LoVo (cell line): ENCODE measurements around the gene PER2.

Experiments
- DNase-seq: peaks from one replicate; pipeline ENCODE4 v3.0.0-alpha.2; 2016; ENCODE audit warnings: low spot score

PER2 gene

GRCh38 chr2:238267884-238268680 is 20.3 kb downstream of the PER2 start:
- no peak for DNase-seq

GRCh38 chr2:238267341-238267710 is 21.1 kb downstream of the PER2 start:
- DNase-seq: no peak

GRCh38 chr2:238265605-238266004 is 22.8 kb downstream of the PER2 start:
- DNase-seq: no peak

GRCh38 chr2:238264072-238264460 is 24.3 kb downstream of the PER2 start:
- DNase-seq: no peak

DNA sequence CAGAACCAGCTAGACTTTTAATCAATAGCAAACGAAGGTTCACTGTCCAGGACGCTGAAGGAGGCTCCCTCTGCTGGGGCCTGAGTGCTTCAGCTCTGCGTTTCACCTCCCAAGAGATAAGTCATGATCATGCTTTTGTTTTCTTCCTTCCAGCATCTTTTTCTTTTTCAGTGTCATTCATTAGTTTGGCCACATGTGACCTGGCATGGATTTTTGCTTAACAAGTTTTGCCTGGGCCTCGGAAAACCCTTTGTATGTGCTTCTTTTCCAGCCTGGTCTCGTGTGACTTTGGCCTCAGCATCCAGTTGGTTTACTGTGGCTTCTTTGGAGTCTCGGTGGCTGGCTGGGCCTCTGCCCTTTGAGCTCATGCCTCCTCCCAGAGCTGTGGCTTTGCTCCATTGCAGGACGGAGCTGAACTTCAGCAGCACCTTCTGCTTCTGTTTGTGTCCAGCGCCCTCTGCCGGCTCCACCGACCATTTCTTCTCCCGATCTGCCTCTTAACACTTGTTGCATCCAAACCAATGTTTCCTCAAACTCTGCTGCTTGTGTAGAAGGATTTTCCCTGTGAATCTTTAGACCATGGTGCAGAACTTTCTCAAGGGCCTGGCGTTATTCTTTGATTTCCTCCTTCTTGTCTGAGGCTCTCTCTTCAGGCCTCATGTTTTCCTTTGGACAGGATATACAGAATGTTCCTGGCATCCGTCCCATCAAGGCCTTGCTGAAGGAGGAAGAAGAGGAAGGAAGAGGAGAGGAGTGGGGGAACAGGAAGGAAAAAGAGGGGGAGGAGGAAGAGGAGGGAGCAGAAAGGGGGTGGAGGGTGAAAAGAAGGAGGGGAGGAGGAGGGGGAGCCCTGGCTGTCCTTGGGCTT is 25.0 kb downstream of the PER2 start:
- no peak for DNase-seq

DNA sequence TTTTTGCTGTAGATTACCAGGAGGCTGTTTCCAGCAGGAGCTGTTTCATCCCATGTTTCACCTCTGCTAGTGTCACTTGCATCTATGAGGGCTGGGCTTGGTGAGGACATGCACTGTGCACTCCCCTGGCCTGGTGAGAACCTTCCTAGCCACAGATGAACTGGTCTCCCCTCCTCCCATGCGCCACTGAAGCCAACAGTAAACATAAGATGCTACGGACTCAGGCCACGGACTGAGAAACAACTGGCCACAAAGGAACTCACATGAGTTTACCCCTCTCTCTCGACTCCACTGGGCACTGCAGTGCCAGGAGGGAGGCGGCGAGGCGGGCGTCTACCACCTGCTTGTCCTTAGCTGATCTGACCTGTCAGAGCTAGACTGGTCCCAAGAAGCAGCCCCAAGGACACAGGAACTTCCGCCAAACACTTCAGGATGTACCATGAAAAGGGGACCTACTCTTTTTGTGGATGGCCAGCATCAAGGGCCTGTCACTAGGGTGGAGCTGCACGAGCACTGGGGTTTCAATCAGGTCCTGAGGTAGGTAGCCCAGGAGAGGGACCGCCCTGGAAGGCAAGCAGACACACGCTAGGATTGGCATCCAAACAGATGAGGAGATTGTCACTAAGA is 25.8 kb downstream of the PER2 start:
- no peak for DNase-seq

DNA sequence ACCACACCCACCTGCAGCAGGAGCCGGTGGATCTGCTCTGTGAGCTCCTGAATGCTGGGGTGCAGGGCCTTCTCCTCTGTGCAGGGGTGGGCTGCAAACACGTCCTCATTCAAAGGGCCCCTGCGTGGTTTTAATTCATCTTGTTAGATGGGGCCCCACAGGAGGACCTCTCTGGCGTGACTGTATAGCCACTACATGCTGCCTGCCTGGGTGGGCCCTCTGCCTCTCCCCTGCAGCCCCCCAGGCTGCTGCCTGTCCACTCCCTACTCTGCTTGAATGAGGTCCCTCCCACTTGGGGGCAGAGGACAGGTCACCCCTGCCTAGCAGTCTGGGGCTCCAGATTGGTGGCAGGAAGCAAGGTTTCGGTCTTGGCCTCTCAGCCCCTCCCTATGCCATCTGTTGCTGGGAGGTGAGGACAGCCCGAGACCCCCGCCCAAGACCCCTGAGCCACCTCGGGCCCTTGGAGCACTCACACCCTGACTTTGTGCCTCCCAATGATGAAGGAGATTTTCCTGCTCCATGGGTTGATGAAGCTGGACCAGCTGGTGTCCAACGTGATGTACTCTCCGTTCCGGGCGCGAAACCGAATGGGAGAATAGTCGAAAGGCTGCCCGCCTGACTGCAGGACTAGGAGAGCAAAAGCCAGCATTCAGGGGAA is 26.6 kb downstream of the PER2 start:
- no peak for DNase-seq

- no peak for DNase-seq
Observed at GRCh38 chr2:238260883-238261282, 27.5 kb downstream of the PER2 start.

DNA sequence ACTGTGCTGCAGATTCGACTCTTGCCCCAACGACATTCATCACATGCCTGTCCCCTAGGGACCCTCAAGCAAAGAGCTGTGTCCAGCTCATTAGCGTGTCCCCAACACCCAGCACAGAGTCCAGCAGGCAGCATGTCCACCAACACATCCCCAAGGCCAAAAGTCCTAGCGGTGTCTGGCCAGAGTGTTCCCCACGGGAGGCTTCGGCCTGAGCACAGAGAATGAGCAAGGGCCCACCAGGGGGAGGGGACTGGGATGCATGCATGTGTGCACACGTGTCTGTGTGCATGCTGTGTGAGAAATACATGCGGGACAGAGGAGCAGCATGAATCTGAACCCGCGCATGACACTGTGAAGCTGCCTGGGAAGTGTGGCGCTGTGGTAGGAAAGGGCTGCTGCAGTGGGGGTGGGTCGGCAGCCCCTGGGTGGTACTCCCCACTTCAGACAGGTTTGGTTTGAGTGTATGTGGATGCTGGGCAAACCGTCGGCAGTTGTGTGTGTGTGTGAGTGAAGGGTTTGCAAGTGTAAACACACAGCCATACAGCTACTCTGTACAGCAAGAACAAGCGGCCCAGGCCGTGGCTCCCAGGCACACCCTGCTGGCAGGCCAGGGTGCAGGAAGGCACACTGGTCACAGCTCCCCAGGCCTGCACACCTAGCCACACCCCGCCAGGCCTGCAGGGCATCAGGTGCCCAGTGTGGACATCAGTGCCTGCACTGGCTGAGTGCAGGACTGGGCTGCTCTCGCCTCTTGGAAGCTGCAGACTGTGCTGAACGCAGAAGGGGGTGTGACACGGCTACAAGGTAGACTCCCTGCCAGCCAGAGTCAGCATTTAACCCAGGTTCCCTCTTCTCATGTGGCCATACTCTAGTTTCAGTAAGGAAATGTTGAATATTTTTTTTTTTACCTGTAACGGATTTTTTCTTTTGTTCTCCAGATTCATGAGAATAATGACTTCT is 29.1 kb downstream of the PER2 start:
- DNase-seq: no peak

DNA sequence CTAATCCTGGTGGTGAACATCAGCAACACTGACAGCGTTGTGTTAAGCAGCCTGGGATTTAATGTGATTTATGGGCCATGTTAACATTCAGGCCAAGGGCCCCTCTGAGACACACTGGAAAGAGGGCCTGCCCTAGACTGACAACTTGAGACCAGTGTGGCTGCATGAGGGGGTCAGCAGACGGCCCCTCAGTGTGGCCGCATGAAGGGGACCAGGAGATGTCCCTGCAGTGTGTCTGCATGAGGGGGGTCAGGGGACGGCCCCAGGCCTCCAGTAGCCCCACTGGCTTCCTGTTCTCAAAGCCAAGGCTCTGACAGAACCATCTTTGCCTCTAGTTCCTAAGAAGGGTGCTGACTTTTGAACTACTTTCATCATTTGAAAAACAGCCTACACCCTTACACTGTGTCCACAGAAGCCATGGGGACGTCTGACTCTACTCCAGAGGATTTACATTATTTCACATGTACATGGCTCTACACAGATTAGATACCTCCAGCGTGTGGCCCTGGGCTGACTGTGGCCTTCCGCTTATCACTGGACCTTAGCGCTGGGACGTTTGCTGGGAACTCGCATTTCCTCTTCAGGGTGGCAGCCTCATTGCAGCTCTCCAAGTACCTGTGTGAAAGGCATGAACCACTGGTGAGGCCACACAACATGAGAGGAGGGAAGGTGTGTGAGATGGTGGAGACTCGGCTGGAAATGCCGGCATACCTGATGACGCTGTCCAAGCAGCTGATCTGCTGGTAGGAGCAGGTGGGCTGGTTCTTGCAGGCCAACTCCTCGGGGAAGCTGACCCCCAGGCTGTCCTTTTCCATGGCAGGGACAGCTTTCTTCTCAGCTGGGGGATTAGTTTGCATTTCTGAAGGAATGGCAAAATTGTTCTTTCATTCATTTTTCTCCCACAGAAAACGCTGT is 30.4 kb downstream of the PER2 start:
- no peak for DNase-seq

GRCh38 chr2:238256594-238257104 is 31.8 kb downstream of the PER2 start:
- peak; percentile 82 for DNase-seq

GRCh38 chr2:238256111-238256510 is 32.3 kb downstream of the PER2 start:
- no peak for DNase-seq

GRCh38 chr2:238255636-238256035 is 32.8 kb downstream of the PER2 start:
- no peak for DNase-seq

DNA sequence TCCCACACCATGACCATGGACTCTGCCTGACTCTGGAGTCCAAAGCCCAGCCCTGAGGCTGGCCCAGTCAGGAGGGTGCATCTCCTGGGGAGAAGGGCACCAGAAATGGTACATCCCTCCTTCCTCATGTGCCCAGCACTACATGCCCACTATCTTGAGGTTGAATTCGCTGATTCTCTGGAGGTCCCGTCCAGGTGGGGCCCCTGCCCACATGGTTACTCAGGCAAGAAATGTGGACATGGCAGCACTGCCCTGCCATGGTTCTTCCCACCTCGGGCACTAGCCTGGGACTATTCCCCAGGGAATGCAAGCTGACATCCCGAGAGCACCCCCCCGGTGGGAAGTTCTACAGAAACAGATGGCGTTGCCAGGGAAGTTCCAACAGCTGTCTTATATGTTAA is 33.3 kb downstream of the PER2 start:
- no peak for DNase-seq

DNA sequence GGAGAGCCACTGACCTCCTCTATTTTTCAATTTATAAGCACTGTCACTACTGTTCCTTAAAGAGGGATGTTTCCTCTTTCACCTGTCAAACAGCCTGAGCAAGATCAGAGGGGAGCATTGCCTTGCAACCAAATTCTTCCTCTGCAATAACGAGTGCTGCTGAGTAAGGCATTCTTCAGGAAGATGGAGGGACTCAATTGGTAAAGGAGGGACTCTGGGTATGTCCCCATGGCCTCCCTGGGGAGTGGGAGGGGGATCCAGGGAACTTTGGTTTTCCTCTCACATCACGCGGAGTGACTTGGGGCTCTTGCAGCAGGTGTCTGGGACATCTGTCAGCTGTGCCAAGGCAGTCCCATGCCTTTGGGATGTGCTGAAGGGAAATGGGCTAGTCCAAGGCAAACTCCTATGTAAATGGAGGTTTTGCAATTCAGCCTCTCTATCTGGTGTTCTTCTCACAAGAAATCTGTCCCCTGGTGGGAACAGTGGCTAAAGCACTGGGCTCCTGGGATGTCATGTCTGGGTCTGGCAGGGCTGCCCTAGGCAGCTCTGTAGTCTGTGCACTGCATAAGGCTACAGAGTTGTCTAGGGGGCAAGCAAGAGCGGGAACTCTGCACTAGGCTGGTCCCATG is 34.2 kb downstream of the PER2 start:
- no peak for DNase-seq

DNA sequence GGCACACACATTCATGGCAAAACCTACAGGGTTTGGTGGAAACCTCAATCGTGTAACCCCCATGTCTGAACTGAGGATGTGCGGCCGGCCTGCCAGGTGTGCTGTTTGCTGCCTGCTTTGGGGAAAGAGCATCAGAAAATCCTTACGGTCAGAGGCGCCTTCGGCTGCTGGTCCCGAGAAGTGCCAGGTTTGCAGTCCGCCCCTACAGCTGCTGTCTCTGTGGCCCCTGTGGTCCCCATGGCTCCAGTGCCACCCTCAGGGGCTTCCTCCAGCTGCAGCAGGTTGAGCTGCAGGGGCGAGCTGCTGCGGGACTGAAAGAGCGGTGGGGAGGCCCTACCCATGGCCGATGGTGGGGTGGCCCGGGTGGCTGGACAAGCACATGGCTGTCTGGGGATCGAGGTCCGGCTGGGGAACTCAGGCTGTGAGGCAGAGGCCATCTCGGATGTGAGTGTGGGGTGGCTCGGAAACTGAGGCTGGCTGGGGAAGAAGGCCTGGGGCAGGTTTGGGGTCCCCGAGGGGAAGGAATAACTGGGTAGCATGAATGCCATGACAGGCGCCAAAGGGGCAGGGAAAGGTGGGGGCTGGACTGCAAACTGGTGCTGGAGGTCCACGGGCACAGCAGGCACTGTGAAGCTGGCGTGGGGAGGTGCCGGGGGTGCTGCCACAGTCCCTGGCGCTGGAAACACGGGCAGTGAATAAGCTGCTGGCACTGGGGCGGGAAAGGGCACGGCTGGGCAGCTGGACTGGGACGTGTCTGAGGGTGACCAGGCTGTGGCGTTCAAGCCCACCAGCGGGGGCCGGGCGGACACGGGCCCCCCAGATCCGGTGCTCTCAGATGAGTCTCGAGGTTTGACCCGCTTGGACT is 35.4 kb downstream of the PER2 start:
- no peak for DNase-seq

DNA sequence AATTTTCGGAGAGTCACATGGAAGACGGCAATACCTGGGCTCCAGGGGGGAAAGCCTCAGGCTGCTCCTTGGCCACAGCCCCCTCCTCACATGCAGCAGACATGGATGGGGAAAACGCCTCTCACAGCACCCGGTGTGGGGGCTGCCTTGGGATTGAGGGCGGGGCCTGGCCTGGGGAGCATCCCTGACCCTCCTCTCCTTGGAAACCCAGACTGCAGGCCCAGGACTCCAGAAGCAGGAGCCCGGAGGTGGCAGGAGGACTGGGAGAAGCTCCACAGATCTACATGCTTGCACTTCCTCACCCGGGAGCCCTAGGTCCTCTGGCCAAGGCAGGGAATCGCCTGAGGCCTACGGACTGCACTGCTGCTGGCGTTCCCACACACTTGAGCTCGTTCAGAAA is 36.4 kb downstream of the PER2 start:
- DNase-seq: no peak

DNA sequence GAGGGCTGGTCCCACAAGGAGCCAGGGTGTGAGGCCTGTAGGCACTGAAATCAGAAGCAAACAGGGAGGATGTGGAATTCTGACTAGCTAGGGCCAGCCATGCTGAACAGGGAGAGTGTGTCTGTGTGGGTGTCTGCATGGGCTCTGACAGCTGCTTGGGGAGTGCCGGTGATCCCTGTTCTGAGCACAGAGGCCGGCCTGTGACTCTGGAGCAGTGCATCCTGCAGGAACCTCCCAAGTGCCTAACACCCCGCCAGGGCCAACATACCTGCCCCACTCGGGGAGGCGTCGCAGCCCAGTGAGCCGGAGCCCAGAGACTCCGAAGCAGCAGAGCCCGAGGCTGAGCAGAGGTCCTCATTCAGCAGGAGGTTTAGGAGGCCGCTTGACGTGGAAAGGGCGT is 37.1 kb downstream of the PER2 start:
- no peak for DNase-seq
